WTC11 (cell line): Measurements from ENCODE around the gene U2SURP. TPM values are rescaled to one million over a fixed set of nuclear protein-coding genes. Genes with fewer than 3 reads are reported as not detected.

Experiments used
- CBFB ChIP-seq: sonication (generic); formaldehyde crosslinking; IDR thresholded peaks from 2 replicates; pipeline ENCODE4 v1.8.1; 2022; ENCODE audit warnings: mild to moderate bottlenecking, low read depth, missing genetic modification reagents
- SMAD3 ChIP-seq: sonication (generic); formaldehyde crosslinking; IDR thresholded peaks from 2 replicates; pipeline ENCODE4 v1.8.0; 2022; ENCODE audit warnings: missing genetic modification reagents, mild to moderate bottlenecking, borderline replicate concordance
- TCF7 ChIP-seq: sonication (generic); formaldehyde crosslinking; IDR thresholded peaks from 2 replicates; pipeline ENCODE4 v1.8.0; 2022; ENCODE audit warnings: mild to moderate bottlenecking, low read depth, missing genetic modification reagents, moderate library complexity
- TEAD1 ChIP-seq: sonication (generic); formaldehyde crosslinking; IDR thresholded peaks from 2 replicates; pipeline ENCODE4 v1.8.0; 2022; ENCODE audit warnings: mild to moderate bottlenecking, missing genetic modification reagents
- ZBTB21 ChIP-seq: sonication (generic); formaldehyde crosslinking; IDR thresholded peaks from 2 replicates; pipeline ENCODE4 v1.8.1; 2023; ENCODE audit warnings: mild to moderate bottlenecking, missing genetic modification reagents, borderline replicate concordance
- ZNF138 ChIP-seq: sonication (generic); formaldehyde crosslinking; conservative IDR thresholded peaks from 2 replicates; pipeline ENCODE4 v1.8.1; 2022; ENCODE audit warnings: mild to moderate bottlenecking, moderate library complexity, missing genetic modification reagents
- total RNA-seq: library from RNA; stranded (reverse); gene quantifications from 3 replicates; pipeline ENCODE4 v1.2.3, GENCODE V29; 2021
- TF ChIP-seq, protein P1 (sequence below): sonication (generic); formaldehyde crosslinking; IDR thresholded peaks from 2 replicates; pipeline ENCODE4 v1.8.1; 2023; ENCODE audit warnings: mild to moderate bottlenecking, missing genetic modification reagents
- TF ChIP-seq, protein P2 (sequence below): fragments of 250-450 bp; sonication (Bioruptor Pico); IDR thresholded peaks from 2 replicates; pipeline ENCODE4 v1.9.0; 2021; ENCODE audit warnings: mild to moderate bottlenecking, borderline replicate concordance
- TF ChIP-seq, protein P3 (sequence below): sonication (generic); formaldehyde crosslinking; IDR thresholded peaks from 2 replicates; pipeline ENCODE4 v1.8.1; 2022; ENCODE audit warnings: low read depth, missing genetic modification reagents, borderline replicate concordance
- TF ChIP-seq, protein P4 (sequence below): sonication (generic); formaldehyde crosslinking; IDR thresholded peaks from 2 replicates; pipeline ENCODE4 v1.8.1; 2022; ENCODE audit warnings: low read depth, mild to moderate bottlenecking, moderate library complexity, missing genetic modification reagents, borderline replicate concordance
- TF ChIP-seq, protein P5 (sequence below): sonication (generic); formaldehyde crosslinking; IDR thresholded peaks from 2 replicates; pipeline ENCODE4 v1.8.0; 2023; ENCODE audit warnings: mild to moderate bottlenecking, missing genetic modification reagents
- TF ChIP-seq, protein P6 (sequence below): sonication (generic); formaldehyde crosslinking; conservative IDR thresholded peaks from 2 replicates; pipeline ENCODE4 v1.8.1; 2023; ENCODE audit warnings: mild to moderate bottlenecking, low read depth, missing genetic modification reagents, moderate library complexity

The U2SURP gene
- total RNA-seq, 1 experiment from 2014 or later, result 133 TPM

DNA sequence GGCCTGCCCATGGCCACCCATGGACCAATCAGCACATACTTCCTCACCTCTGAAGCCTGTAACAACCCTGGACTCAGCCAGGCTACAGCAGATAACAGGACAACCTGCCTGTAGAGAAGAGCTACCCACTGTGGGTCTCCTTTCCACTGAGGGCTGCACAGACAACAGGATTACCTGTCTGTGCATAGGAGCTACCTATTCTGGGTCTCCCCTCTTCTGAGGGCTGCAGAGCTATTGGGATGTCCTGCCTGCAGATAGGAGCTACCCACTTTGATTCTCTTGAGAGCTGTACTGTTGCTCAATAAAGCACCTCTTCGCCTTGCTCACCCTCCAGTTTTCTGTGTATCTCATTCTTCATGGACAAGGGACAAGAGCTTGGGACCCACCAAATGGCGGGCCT, 94.4 kb downstream of the U2SURP start (continued):
- TF ChIP-seq, protein P1, sequence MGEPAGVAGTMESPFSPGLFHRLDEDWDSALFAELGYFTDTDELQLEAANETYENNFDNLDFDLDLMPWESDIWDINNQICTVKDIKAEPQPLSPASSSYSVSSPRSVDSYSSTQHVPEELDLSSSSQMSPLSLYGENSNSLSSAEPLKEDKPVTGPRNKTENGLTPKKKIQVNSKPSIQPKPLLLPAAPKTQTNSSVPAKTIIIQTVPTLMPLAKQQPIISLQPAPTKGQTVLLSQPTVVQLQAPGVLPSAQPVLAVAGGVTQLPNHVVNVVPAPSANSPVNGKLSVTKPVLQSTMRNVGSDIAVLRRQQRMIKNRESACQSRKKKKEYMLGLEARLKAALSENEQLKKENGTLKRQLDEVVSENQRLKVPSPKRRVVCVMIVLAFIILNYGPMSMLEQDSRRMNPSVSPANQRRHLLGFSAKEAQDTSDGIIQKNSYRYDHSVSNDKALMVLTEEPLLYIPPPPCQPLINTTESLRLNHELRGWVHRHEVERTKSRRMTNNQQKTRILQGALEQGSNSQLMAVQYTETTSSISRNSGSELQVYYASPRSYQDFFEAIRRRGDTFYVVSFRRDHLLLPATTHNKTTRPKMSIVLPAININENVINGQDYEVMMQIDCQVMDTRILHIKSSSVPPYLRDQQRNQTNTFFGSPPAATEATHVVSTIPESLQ (CRISPR knock-in tag), result no peak
- TF ChIP-seq, protein P2, sequence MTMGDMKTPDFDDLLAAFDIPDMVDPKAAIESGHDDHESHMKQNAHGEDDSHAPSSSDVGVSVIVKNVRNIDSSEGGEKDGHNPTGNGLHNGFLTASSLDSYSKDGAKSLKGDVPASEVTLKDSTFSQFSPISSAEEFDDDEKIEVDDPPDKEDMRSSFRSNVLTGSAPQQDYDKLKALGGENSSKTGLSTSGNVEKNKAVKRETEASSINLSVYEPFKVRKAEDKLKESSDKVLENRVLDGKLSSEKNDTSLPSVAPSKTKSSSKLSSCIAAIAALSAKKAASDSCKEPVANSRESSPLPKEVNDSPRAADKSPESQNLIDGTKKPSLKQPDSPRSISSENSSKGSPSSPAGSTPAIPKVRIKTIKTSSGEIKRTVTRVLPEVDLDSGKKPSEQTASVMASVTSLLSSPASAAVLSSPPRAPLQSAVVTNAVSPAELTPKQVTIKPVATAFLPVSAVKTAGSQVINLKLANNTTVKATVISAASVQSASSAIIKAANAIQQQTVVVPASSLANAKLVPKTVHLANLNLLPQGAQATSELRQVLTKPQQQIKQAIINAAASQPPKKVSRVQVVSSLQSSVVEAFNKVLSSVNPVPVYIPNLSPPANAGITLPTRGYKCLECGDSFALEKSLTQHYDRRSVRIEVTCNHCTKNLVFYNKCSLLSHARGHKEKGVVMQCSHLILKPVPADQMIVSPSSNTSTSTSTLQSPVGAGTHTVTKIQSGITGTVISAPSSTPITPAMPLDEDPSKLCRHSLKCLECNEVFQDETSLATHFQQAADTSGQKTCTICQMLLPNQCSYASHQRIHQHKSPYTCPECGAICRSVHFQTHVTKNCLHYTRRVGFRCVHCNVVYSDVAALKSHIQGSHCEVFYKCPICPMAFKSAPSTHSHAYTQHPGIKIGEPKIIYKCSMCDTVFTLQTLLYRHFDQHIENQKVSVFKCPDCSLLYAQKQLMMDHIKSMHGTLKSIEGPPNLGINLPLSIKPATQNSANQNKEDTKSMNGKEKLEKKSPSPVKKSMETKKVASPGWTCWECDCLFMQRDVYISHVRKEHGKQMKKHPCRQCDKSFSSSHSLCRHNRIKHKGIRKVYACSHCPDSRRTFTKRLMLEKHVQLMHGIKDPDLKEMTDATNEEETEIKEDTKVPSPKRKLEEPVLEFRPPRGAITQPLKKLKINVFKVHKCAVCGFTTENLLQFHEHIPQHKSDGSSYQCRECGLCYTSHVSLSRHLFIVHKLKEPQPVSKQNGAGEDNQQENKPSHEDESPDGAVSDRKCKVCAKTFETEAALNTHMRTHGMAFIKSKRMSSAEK (CRISPR knock-in tag), result no peak
- TF ChIP-seq ZBTB21 (CRISPR knock-in tag) (no peak), CBFB (no peak), SMAD3 (CRISPR knock-in tag) (no peak), TCF7 (CRISPR knock-in tag) (no peak), TEAD1 (CRISPR knock-in tag) (no peak), ZNF138 (CRISPR knock-in tag) (no peak)
- TF ChIP-seq, protein P3, sequence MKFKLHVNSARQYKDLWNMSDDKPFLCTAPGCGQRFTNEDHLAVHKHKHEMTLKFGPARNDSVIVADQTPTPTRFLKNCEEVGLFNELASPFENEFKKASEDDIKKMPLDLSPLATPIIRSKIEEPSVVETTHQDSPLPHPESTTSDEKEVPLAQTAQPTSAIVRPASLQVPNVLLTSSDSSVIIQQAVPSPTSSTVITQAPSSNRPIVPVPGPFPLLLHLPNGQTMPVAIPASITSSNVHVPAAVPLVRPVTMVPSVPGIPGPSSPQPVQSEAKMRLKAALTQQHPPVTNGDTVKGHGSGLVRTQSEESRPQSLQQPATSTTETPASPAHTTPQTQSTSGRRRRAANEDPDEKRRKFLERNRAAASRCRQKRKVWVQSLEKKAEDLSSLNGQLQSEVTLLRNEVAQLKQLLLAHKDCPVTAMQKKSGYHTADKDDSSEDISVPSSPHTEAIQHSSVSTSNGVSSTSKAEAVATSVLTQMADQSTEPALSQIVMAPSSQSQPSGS (CRISPR knock-in tag), result no peak
- TF ChIP-seq, protein P4, sequence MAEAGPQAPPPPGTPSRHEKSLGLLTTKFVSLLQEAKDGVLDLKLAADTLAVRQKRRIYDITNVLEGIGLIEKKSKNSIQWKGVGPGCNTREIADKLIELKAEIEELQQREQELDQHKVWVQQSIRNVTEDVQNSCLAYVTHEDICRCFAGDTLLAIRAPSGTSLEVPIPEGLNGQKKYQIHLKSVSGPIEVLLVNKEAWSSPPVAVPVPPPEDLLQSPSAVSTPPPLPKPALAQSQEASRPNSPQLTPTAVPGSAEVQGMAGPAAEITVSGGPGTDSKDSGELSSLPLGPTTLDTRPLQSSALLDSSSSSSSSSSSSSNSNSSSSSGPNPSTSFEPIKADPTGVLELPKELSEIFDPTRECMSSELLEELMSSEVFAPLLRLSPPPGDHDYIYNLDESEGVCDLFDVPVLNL, result no peak
- TF ChIP-seq, protein P5, sequence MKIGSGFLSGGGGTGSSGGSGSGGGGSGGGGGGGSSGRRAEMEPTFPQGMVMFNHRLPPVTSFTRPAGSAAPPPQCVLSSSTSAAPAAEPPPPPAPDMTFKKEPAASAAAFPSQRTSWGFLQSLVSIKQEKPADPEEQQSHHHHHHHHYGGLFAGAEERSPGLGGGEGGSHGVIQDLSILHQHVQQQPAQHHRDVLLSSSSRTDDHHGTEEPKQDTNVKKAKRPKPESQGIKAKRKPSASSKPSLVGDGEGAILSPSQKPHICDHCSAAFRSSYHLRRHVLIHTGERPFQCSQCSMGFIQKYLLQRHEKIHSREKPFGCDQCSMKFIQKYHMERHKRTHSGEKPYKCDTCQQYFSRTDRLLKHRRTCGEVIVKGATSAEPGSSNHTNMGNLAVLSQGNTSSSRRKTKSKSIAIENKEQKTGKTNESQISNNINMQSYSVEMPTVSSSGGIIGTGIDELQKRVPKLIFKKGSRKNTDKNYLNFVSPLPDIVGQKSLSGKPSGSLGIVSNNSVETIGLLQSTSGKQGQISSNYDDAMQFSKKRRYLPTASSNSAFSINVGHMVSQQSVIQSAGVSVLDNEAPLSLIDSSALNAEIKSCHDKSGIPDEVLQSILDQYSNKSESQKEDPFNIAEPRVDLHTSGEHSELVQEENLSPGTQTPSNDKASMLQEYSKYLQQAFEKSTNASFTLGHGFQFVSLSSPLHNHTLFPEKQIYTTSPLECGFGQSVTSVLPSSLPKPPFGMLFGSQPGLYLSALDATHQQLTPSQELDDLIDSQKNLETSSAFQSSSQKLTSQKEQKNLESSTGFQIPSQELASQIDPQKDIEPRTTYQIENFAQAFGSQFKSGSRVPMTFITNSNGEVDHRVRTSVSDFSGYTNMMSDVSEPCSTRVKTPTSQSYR, result no peak
- TF ChIP-seq, protein P6, sequence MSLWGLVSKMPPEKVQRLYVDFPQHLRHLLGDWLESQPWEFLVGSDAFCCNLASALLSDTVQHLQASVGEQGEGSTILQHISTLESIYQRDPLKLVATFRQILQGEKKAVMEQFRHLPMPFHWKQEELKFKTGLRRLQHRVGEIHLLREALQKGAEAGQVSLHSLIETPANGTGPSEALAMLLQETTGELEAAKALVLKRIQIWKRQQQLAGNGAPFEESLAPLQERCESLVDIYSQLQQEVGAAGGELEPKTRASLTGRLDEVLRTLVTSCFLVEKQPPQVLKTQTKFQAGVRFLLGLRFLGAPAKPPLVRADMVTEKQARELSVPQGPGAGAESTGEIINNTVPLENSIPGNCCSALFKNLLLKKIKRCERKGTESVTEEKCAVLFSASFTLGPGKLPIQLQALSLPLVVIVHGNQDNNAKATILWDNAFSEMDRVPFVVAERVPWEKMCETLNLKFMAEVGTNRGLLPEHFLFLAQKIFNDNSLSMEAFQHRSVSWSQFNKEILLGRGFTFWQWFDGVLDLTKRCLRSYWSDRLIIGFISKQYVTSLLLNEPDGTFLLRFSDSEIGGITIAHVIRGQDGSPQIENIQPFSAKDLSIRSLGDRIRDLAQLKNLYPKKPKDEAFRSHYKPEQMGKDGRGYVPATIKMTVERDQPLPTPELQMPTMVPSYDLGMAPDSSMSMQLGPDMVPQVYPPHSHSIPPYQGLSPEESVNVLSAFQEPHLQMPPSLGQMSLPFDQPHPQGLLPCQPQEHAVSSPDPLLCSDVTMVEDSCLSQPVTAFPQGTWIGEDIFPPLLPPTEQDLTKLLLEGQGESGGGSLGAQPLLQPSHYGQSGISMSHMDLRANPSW, result no peak
- TF ChIP-seq, all 79 proteins: peak for 0
